Loucy (cell line): ENCODE data around the gene FRAT1.

Experiments
- H2AFZ ChIP-seq: fragments of 200-600 bp; sonication (generic); 2 replicates; pipeline ENCODE4 v1.6.0; 2016; ENCODE audit warnings: antibody characterized with exemption, mild to moderate bottlenecking, low read length, moderate library complexity
- H3F3A ChIP-seq: fragments of 200-600 bp; 2 replicates; pipeline ENCODE4 v1.6.0; 2016; ENCODE audit warnings: antibody characterized with exemption, low read depth, mild to moderate bottlenecking
- H3K27me3 ChIP-seq: fragments of 200-600 bp; sonication (generic); 2 replicates; pipeline ENCODE4 v1.6.1; 2014; ENCODE audit warnings: low read length, mild to moderate bottlenecking; ENCODE audit not compliant: insufficient read depth, poor library complexity, severe bottlenecking
- H3K36me3 ChIP-seq: fragments of 200-600 bp; sonication (generic); 2 replicates; pipeline ENCODE4 v1.6.1; 2016; ENCODE audit warnings: low read length; ENCODE audit not compliant: insufficient read depth
- H3K4me1 ChIP-seq: fragments of 200-600 bp; sonication (generic); 2 replicates; pipeline ENCODE4 v1.5.1; 2014; ENCODE audit warnings: low read length, mild to moderate bottlenecking; ENCODE audit not compliant: insufficient read depth, poor library complexity, severe bottlenecking
- H3K4me2 ChIP-seq: fragments of 200-600 bp; sonication (generic); 2 replicates; pipeline ENCODE4 v1.6.0; 2014; ENCODE audit warnings: antibody characterized with exemption, low read length, low read depth, mild to moderate bottlenecking; ENCODE audit not compliant: poor library complexity, severe bottlenecking
- H3K4me3 ChIP-seq: fragments of 200-600 bp; sonication (generic); 2 replicates; pipeline ENCODE4 v1.5.1; 2014; ENCODE audit warnings: low read length, mild to moderate bottlenecking, mixed read lengths; ENCODE audit not compliant: poor library complexity, severe bottlenecking
- H3K79me2 ChIP-seq: fragments of 200-600 bp; sonication (generic); 2 replicates; pipeline ENCODE4 v1.6.1; 2014; ENCODE audit warnings: low read length; ENCODE audit not compliant: insufficient read depth
- H3K9ac ChIP-seq: fragments of 200-600 bp; sonication (generic); 2 replicates; pipeline ENCODE4 v1.6.0; 2014; ENCODE audit warnings: mild to moderate bottlenecking, low read depth, low read length, moderate library complexity; ENCODE audit not compliant: poor library complexity, severe bottlenecking
- H3K9me2 ChIP-seq: fragments of 200-600 bp; sonication (generic); replicated peaks from 2 replicates; pipeline ENCODE4 v1.6.1; 2016; ENCODE audit warnings: low read depth, low read length, mixed read lengths
- H3K9me3 ChIP-seq: fragments of 200-600 bp; sonication (generic); 2 replicates; pipeline ENCODE4 v1.6.1; 2014; ENCODE audit warnings: mild to moderate bottlenecking, antibody characterized with exemption, low read length, low read depth; ENCODE audit not compliant: insufficient read depth
- H4K20me1 ChIP-seq: fragments of 200-600 bp; sonication (generic); 2 replicates; pipeline ENCODE4 v1.6.0; 2014; ENCODE audit warnings: antibody characterized with exemption, low read length, mild to moderate bottlenecking; ENCODE audit not compliant: insufficient read depth, poor library complexity, severe bottlenecking
- CTCF ChIP-seq: fragments of 200-600 bp; sonication (generic); conservative IDR thresholded peaks from 2 replicates; pipeline ENCODE4 v1.5.1; 2014; ENCODE audit warnings: mild to moderate bottlenecking, antibody characterized with exemption, low read length
- EZH2phosphoT487 ChIP-seq: fragments of 200-600 bp; IDR thresholded peaks from 2 replicates; pipeline ENCODE4 v1.6.1; 2018; ENCODE audit warnings: antibody characterized with exemption, mild to moderate bottlenecking, moderate library complexity, borderline replicate concordance

The FRAT1 gene

GRCh38 chr10:97274828-97275227 lies 44.2 kb upstream of the FRAT1 start:
- H3K9me2 ChIP-seq: no peaks in the 10 kb centered on the region
- H3K4me1 ChIP-seq: peaks cover 17% of the 10 kb centered on the region
- TF ChIP-seq EZH2phosphoT487: no peak
- TF ChIP-seq CTCF: no peak
- no peaks in the 10 kb centered on the region for H3K27me3 ChIP-seq
- peaks cover 9% of the 10 kb centered on the region; the same call in 1 of the 2 replicates for H3F3A ChIP-seq
- peak overlapping the region; percentile 43 for H3K4me2 ChIP-seq
- peaks cover 39% of the 10 kb centered on the region; the same call in 1 of the 2 replicates for H3K79me2 ChIP-seq
- H4K20me1 ChIP-seq: peaks cover 11% of the 10 kb centered on the region
- H3K9me3 ChIP-seq: no peaks in the 10 kb centered on the region
- no peak overlapping the region for H3K4me3 ChIP-seq
- no peak overlapping the region for H3K9ac ChIP-seq
- H2AFZ ChIP-seq: no peak overlapping the region
- no peaks in the 10 kb centered on the region for H3K36me3 ChIP-seq

- Histone ChIP-seq H3K9me2 (no peaks in the 10 kb centered on the region), H3K27me3 (no peaks in the 10 kb centered on the region), H3K4me1 (peaks cover 21% of the 10 kb centered on the region), H3K4me2 (peak overlapping the region; percentile 59), H3K4me3 (peak overlapping the region; percentile 45), H3K79me2 (peaks cover 51% of the 10 kb centered on the region; the same call in 1 of the 2 replicates), H2AFZ (no peak overlapping the region), H3K36me3 (no peaks in the 10 kb centered on the region), H4K20me1 (peaks cover 16% of the 10 kb centered on the region), H3K9ac (peak overlapping the region; percentile 38), H3K9me3 (no peaks in the 10 kb centered on the region), H3F3A (peaks cover 9% of the 10 kb centered on the region; the same call in 1 of the 2 replicates)
- no peak for TF ChIP-seq EZH2phosphoT487
- TF ChIP-seq CTCF: no peak
Measured at GRCh38 chr10:97277551-97277950, 41.5 kb upstream of the FRAT1 start.

- peak overlapping the region; percentile 38 for H3K9ac ChIP-seq
- H3F3A ChIP-seq: peaks cover 9% of the 10 kb centered on the region; the same call in 1 of the 2 replicates
- no peaks in the 10 kb centered on the region for H3K9me3 ChIP-seq
- H3K4me3 ChIP-seq: no peak overlapping the region
- peaks cover 49% of the 10 kb centered on the region; the same call in 1 of the 2 replicates for H3K79me2 ChIP-seq
- TF ChIP-seq CTCF (peak; percentile 64), EZH2phosphoT487 (no peak)
- H3K4me1 ChIP-seq: peaks cover 21% of the 10 kb centered on the region
- peaks cover 16% of the 10 kb centered on the region for H4K20me1 ChIP-seq
- H3K4me2 ChIP-seq: peak overlapping the region; percentile 59
- no peaks in the 10 kb centered on the region for H3K27me3 ChIP-seq
- H3K9me2 ChIP-seq: no peaks in the 10 kb centered on the region
- no peaks in the 10 kb centered on the region for H3K36me3 ChIP-seq
- H2AFZ ChIP-seq: no peak overlapping the region
Measured at GRCh38 chr10:97278491-97278989, 40.5 kb upstream of the FRAT1 start.
